NCI-H345 treated with DMSO at 0.1 percent for 48 hours (cell line): Measurements from ENCODE around the gene COG5.

ENCODE experiments used
- DNase-seq: peaks from one replicate; lab custom pipeline; 2025; ENCODE audit not compliant: unreplicated experiment; lab: John Stamatoyannopoulos, UW

COG5 gene

GRCh38 chr7:107194052-107194451 is 369.7 kb downstream of the COG5 start:
- DNase-seq: no peak

DNA sequence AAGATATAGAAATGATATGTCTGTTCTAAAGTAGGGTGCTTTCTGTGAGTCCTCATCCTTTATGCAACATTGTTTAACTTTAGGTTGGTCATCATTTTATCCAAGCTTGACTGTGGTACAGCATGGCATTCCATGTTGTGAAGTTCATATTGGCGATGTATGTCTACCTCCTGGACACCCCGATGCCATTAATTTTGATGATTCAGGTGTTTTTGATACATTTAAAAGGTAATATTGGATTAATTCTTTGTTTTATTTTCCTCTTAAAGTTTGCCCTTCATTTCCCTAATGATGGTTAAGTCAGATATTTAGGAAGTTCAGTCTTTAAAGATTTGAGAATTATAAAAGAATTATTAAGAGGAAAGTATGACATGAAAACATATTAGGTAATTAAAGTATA is 373.6 kb downstream of the COG5 start:
- no peak for DNase-seq

- DNase-seq: no peak
These were observed 375.9 kb downstream of the COG5 start for GRCh38 chr7:107187774-107188173.

GRCh38 chr7:107186240-107186639 is 377.5 kb downstream of the COG5 start:
- DNase-seq: no peak

- DNase-seq: no peak
These were observed 378.0 kb downstream of the COG5 start for GRCh38 chr7:107185716-107186115.

GRCh38 chr7:107181172-107181571 is 382.5 kb downstream of the COG5 start:
- DNase-seq: no peak

- DNase-seq: no peak
These were observed 383.3 kb downstream of the COG5 start for GRCh38 chr7:107180378-107180777.

DNA sequence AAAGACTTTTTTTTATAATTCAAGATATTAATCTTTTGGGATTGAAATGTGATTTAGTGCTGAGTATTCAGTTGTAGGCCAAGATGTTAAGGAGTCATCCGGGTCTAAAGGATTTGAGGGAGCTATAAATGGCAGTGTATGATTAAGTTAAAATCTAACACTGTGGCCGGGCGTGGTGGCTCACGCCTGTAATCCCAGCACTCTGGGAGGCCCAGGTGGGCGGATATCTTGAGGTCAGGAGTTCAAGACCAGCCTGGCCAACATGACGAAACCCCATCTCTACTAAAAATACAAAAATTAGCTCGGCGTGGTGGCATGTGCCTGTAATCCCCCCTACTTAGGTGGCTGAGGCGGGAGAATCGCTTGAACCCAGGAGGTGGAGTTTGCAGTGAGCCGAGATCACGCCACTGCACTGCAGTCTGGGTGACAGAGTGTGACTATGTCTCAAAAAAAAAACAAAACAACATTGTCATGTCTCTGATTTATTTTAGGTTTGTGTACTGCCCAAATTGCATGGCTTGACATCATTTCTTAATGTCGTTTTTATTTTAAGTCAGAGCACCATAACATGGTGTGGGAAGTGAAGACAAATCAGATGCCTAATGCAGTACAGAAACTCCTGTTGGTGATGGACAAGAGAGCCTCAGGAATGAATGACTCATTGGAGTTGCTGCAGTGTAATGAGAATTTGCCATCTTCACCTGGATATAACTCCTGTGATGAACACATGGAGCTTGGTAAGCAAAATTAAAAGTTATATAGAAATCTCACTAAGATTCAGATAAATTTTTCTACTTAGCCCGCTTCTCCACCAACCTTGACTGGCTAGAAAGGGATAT is 384.2 kb downstream of the COG5 start:
- DNase-seq: no peak

GRCh38 chr7:107173691-107174406 is 389.9 kb downstream of the COG5 start:
- no peak for DNase-seq

GRCh38 chr7:107173191-107173590 is 390.5 kb downstream of the COG5 start:
- DNase-seq: no peak

DNA sequence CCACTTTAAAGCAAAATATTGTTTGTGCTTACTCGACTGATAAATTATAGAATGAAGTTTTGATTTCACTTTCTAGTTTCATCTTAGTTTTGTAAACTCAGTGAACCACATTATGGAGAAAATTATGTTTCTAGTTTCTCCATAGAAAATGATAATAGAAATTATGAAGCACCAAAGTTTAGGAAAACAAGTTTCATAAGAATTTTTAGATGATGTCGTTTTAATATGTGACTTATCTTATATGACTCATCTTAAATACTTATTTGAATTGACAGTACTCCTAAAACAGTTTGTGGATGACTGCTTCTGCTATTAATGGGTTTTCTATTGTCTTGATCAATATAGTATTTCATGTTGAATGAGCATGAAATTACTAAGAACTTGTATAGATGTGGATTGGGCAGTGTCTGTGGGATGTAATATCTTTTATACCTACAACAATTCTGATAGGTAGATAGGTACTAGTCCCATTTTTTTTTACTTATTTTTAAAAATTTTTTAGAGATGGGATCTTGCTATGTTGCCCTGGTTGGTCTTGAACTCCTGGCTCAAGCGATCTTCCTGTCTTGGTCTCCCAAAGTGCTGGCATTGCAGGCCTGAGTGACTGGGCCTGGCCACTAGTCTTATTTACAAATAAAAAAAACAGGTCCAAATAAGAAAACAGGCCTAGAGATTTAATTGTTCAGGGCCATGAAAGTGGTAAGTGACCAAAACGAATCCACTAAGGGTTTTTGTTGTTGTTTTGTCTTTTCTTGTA is 391.3 kb downstream of the COG5 start:
- no peak for DNase-seq

DNA sequence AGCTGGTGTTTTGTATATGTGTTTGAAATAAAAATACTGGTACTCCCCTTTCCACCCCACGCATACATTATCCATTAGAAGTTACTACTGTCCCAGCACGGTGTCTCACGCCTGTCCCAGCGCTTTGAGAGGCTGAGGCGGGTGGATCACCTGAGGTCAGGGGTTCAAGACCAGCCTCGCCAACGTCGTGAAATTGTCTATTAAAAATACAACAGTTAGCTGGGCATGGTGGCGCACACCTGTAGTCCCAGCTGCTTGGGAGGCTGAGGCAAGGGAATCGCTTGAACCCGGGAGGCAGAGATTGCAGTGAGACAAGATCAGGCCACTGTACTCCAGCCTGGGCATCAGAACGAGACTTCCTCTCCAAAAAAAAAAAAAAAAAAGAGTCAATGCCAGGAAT is 392.2 kb downstream of the COG5 start:
- no peak for DNase-seq

DNA sequence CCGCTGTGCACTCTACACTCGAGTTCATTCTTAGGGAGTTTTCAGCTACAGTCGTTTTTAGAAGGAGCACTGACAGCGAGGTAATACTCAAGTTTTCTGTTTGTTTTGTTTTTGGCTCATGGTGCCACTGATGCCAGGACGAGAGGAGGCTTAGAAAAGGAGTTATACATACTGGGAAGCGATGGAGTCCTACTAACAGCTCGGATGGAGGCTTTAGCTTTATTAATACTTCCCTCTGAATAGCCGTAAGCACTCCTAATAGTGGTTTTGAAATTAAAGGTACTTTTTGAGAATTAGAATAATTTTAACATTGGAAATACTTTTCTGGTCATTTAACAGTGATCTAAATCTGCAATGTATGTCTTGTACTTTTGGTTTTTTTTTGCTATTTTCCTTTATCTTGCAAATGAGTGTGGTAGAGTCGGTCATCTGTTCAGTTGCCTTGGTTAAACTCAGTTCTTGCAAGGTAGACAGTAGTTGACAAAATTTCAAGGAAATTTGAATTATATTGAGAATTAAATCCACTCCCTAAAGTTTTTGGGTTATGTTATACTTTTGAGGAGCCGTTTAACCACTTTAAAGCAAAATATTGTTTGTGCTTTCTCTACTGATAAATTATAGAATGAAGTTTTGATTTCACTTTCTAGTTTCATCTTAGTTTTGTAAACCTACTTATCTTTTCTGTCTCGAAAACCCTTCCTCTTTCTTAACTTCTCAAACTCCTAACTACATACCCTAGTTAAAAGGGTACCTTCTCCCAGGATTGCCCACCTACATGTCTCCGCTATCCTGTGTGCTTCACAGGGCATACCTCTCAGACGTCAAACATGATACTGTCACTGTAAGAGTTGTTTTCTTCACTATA is 393.4 kb downstream of the COG5 start:
- no peak for DNase-seq

DNA sequence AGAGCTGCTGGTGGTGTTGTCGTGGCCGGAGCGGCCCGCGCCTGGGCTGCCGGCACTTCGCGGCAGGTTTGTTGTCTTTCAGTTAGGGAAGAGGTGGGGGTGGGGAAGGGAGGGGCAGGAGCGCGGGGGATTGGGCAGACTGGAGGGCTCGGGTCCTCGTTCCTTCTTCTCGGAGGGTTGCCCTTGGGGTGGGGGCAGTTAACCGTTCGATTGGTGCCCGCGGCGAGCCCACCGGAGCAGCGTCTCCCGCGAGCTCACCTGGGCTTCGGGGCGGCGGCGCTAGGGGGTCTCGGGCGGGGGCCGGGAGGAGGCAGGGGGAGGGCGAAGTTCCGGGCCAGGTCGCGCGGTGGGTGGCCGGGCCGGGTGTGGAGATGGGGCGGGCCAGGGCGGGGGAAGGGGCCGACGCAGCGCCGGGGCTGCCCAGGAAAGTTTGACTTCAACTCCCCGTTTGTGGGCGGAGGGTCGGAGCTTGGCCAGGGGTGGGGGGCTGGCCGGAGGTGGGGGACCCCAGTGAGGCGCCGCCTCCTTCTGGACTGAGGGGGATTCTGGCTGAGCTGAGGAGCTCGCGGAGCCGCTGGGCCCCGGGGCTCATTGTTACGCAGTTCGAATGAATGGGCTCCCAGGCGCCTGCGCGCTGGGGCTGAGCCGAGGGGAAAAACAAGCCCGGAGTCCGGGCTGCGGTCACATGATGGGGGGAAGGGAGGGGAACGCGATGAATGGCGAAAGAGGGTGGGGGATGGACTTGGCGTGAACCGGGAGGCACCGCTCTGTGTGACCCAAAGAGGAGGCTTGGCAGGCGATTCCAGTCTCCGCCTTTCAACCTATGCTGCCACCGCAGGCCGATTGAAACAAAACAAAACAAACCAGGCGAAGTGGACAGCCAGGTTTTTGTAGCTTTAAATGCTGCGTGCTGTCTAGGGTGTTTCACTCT is 394.3 kb downstream of the COG5 start:
- peak; percentile 73 for DNase-seq

DNA sequence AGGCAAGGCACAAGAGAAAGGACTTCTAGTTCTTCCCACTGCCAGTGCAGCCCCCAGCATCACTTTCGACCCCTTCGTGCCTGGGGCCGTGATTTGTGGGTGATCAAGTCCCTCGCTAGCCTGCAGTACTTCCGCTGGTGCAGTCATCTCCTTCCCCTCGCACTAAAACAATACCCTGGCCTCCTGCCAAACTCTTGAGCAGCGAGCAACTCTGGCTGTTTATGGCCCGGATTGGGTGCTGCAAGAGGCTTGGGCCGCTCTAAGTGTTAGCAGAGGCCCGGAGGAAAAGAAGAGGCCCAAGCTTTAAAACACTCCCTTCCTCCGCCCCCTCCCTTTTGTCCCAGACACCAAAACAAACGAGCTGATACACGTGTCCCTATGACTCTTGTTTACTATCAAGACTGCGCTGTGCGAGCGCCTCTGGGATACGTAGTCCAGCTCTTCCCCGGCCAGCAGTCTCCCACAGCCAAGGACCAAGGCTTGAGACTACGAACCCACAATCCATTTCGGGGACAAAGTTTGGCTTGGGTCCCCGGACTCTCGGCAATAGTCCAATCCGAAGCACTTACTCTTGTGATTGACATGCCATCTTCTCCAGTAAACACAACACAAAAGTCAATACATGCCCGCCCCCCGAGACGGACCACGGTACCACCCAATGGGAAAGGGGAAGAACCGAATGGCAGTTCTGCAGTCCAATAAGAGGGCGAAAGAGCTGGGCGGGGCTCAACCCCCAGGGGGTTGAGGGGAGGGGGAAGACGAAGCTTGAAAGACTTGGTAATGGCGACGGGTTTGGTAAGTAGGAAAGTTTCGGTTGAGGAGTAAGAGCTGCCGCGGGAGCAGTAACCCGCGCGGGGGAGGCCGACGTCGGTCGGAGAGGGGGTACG is 395.2 kb downstream of the COG5 start, which contains the start of gene HBP1:
TSS of gene HBP1 (plus strand) at position 771 of the 887 bp plus-strand sequence. CDS start 10,891 bp downstream, outside the sequence.
- DNase-seq: peak; percentile 98

DNA sequence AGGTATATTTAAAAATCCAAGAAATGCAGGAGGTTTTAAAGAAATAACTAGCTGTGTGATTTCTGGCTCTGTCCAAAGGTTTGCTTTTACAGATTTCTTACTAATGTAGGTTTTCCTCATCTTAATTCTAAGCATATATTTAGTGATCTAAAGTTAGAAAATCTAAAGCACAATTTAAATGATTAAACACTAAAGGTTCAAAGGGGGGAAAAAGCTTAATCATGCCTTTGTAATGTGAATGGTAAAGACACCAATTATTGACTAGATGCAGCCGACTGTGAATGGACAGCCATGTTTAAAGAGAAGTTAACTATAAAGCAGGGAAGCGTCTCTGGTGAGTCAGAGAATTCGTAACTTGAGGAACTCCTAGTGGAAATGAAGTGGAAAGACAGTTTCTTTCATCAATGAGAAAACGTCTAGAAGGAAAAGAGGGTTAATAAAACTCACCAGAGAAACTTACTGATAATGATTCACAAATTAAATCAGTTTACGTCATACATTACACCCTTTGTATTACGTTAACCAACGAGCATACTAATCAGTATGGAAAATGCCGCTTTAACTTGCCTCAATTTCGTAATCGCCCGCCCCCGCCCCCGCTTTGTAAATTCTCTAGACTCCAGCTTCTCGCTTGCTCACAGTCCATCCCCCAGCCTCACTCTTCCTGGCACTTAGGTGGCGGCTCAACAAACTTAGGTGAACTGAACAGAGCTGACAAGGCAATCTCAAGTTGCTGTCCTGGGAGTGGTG is 396.1 kb downstream of the COG5 start:
- peak; percentile 35 for DNase-seq

DNA sequence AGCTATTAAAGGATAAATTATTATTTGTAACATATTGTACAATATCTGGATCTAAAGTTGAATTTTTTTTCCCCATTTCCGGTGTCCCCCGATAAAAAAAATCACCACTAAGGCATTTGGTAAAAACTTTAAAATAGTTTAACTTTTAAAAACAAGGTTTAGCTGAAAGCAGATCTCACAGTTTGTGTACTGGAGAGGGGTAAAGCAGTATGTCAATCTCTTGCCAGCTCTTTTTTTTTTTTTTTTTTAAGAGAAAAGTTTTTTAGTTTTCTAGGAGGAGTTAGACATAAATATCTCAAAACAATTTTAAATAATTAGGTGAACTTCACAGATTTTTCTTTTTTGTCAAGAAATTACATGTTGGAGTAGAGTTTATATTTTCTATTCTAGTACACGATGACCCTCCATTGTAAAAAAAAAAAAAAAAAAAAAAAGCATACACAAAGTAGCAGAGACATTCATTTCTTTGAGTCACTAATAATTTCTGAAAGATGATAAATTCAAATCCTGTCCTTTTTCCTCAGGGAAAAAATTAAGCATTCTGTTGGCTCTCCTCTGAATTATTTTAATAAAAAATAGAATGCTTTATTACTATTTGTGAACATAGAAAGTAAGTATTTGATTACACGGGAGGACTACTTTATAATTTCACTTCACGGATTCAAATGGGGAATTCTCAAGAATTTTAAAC is 396.8 kb downstream of the COG5 start:
- no peak for DNase-seq
